Activated CD8-positive, alpha-beta memory T cell treated with anti-CD3 and anti-CD28 coated beads for 36 hours (primary cell): ENCODE results near the gene RIPOR3. TPM values are rescaled to one million over a fixed set of nuclear protein-coding genes. Genes with fewer than 3 reads are reported as not detected.
"Not testable (repeated sequence)": the region's sequence is repeated elsewhere in the genome, so short reads cannot be mapped to it uniquely, and the experiment has no call there.

Experiments
- CTCF ChIA-PET: fragments of 350-600 bp; sonication (Branson Sonifier 250); formaldehyde crosslinking; loops from one replicate; lab custom pipeline; 2021; ENCODE audit warnings: antibody characterized with exemption; lab: Charles Lee
- POLR2A ChIA-PET: fragments of 350-600 bp; sonication (Branson Sonifier 250); formaldehyde crosslinking; loops from one replicate; lab custom pipeline; 2021; ENCODE audit warnings: antibody characterized with exemption; lab: Charles Lee
- total RNA-seq, 2 experiments: library from RNA; stranded (reverse); gene quantifications; one replicate each; pipeline ENCODE4 v1.2.3, GENCODE V29; 2021

RIPOR3 gene
- total RNA-seq, 2 experiments from 2014 or later, result not detected

DNA sequence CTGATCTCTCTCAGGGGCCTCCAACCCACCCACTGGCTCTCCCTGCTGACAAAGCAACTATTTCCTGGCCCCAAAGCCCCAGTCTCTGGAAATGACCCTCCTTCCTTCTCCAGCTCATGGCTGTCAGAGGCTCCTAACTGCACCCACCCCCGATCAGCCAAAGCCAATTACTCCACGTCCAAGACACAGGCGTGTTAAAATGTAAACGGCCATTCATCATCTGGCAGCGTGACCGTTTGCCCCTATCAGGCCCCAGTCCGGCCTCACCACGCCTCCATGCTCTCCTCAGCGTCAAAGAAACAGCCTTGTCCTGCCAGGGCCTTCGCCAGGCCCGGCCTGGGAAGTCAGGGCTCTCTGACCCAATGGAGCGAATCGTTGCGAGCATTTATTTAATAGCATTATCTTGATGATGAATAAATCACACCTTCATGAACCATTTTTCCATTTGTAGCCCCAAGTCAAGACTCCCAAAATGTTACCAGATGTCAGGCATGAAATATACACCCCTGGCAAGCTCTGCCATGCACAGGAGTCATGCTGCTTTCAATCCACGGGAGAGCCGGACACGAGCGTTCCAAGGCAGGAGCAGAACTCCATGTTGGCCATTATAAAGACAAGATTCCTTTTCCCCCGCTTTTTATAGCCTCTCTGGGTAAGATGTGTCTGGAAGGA, 17.7 kb downstream of the RIPOR3 start:
- CTCF ChIA-PET, result interaction anchor here (0.5 kb wide), 1 partner anchor 226 kb away, joined by 3 read pairs; no protein-coding TSS in a partner anchor
- POLR2A ChIA-PET, result no interaction called here

DNA sequence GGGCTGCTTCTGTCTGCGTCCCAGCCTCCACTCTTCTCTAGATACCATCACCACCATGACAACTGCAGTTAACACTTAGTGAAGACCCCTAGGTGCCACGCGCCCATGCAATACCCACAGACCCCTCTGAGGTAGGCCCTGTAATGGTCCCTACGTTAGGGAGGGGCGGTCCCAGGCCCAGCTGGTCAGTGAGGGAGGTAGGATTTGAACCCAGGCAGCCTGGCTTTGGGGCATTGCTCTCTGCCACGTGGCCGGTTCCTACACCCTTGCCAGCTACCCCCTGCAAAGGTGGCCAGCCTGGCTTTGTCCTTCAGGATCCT, 18.2 kb downstream of the RIPOR3 start:
- CTCF ChIA-PET, result interaction anchor here (0.5 kb wide), 1 partner anchor 226 kb away, joined by 3 read pairs; no protein-coding TSS in a partner anchor
- POLR2A ChIA-PET, result no interaction called here

DNA sequence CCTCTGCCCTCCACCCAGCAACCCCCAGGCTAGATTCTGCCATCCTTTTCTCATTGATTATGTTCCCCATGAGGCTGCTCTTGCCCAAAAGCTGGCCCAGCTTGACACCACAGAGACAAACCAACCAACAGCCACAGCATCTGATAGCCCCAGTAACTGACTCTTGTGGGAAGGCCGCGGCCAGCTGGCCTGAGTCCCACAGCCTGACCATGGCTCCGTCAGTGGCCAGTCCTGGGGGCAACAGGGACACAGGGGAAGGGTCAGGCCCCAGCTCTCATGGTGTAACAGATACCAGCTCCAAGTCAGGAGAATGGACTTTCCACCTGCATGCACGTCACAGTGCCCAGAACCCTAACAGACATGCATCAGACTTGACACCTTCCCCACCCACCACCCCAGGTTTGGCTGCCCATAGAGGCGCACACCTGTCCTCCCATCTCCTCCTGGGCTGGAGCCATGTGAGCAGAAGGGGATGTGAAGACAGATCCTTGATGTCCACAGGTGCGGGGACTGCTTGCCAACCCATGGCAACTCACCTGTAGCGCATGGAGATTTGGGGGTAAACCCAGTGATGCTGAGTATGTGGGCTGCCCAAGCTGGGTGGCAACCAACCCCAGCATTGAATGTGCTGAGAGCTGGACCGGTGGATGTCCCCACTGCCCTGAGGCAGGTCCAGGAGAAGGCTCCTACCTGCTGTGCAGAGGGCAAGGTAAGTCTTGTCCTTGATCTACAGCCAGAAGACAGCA, 18.8 kb downstream of the RIPOR3 start:
- ChIA-PET CTCF (no interaction called here), POLR2A (no interaction called here)

GRCh38 chr20:50671626-50672025, 19.7 kb downstream of the RIPOR3 start:
- POLR2A ChIA-PET, result no interaction called here
- CTCF ChIA-PET, result interaction anchor here (1.4 kb wide), 1 partner anchor 78 kb away, joined by 3 read pairs; no protein-coding TSS in a partner anchor

DNA sequence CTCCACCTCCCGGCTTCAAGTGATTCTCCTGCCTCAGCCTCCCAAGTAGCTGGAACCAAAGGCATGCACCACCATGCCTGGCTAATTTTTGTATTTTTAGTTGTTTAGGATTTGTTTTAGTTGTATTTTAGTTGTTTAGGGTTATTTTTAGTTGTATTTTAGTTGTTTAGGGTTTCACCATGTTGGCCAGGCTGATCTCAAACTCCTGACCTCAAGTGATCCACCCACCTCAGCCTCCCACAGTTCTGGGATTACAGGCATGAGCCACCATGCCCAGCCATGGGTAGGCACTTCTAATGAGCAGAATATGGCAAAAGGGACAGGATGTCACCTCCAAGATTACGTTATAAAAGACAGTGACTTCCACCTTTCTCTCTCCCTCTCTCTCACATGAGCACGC, 20.3 kb downstream of the RIPOR3 start:
- CTCF ChIA-PET, result interaction anchor here (1.0 to 1.4 kb wide), 2 partner anchors 25 to 78 kb away, joined by 3 read pairs; no protein-coding TSS in a partner anchor
- POLR2A ChIA-PET, result not testable (repeated sequence)

- POLR2A ChIA-PET, result no interaction called here
- CTCF ChIA-PET, result interaction anchor here (1.0 kb wide), 1 partner anchor 25 kb away, joined by 3 read pairs; no protein-coding TSS in a partner anchor
Measured at GRCh38 chr20:50670126-50670862, 21.0 kb downstream of the RIPOR3 start.

GRCh38 chr20:50668798-50669197, 22.5 kb downstream of the RIPOR3 start:
- POLR2A ChIA-PET, result no interaction called here
- CTCF ChIA-PET, result no interaction called here

DNA sequence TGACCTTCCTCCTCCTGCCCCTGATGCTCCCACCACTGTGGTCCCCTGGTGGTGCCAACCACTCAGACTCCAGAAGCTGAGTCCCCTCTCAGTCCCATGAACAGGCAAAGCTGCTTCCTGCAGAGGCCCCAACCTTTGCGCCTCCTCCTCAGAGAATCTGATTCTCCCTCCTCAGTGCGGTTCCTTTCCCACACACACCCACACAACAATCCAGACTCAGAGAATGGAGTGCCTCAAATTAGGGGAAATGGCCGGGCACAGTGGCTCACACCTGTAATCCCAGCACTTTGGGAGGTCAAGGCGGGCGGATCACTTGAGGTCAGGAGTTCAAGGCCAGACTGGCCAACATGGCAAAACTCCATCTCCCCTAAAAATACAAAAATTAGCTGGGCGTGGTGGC, 23.0 kb downstream of the RIPOR3 start:
- ChIA-PET POLR2A (no interaction called here), CTCF (no interaction called here)

DNA sequence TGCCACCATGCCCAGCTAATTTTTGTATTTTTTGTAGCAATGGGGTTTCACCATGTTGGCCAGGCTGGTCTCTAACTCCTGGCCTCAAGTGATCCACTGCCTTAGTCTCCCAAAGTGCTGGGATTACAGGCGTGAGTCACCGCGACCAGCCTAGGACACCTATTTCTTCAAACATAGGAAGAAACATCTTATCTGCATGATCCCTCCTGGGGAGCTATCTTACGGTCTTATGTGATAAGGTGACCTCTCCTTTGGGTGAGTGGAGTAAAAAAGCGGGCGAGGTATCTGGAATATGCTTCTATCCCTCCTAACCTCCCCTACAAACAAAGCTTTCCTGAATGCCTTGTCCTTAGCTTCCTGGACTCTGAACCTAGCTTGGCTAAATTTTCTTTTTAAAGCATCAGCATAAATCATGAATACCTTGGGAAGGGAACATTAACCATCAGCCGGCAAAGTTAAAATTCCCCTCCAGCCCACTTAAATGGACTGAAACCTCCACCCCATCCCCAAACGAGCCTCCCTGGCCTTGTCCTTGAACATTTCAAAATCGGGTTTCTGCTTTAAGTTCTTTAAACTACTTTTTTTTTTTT, 24.5 kb downstream of the RIPOR3 start:
- CTCF ChIA-PET, result interaction anchor here (0.7 kb wide), 1 partner anchor 198 kb away, joined by 3 read pairs; no protein-coding TSS in a partner anchor

DNA sequence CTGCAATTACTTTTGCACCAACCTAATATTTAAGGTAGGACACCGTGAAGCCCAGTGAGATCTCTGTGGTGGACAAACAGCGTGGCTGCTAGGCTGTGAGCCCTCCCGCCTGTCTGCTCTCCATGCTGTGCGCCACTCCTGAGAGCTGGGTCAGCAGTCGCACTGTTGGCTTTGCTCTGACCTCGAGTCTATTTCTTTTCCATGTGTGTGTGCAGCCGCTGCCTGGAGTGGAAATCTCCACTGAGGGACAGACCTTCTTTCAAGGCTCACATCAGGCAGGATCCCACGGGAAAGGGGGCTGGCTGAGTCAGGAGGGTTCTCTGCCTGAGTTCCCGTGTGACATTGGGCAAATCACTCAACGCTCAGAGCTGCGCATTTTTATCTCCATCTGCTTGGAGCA, 27.1 kb downstream of the RIPOR3 start:
- ChIA-PET CTCF (no interaction called here), POLR2A (no interaction called here)

More for the DNA sequence above, 24.5 kb downstream of the RIPOR3 start:
- POLR2A ChIA-PET, result no interaction called here

- ChIA-PET POLR2A (interaction anchor here (0.6 kb wide), 1 partner anchor 315 kb away, joined by 3 read pairs; no protein-coding TSS in a partner anchor), CTCF (interaction anchor here (0.6 to 1.7 kb wide), 4 partner anchors 37 to 219 kb away, joined by 3 to 4 read pairs (median 4); no protein-coding TSS in a partner anchor)
Measured at GRCh38 chr20:50663095-50663821, 28.1 kb downstream of the RIPOR3 start.

GRCh38 chr20:50659975-50660670, 31.2 kb downstream of the RIPOR3 start:
- ChIA-PET POLR2A (no interaction called here), CTCF (interaction anchor here (0.8 kb wide), 1 partner anchor 72 kb away, joined by 3 read pairs; no protein-coding TSS in a partner anchor)

GRCh38 chr20:50658804-50659380, 32.5 kb downstream of the RIPOR3 start:
- POLR2A ChIA-PET, result no interaction called here
- CTCF ChIA-PET, result interaction anchor here (0.7 kb wide), 1 partner anchor 24 kb away, joined by 3 read pairs; no protein-coding TSS in a partner anchor

DNA sequence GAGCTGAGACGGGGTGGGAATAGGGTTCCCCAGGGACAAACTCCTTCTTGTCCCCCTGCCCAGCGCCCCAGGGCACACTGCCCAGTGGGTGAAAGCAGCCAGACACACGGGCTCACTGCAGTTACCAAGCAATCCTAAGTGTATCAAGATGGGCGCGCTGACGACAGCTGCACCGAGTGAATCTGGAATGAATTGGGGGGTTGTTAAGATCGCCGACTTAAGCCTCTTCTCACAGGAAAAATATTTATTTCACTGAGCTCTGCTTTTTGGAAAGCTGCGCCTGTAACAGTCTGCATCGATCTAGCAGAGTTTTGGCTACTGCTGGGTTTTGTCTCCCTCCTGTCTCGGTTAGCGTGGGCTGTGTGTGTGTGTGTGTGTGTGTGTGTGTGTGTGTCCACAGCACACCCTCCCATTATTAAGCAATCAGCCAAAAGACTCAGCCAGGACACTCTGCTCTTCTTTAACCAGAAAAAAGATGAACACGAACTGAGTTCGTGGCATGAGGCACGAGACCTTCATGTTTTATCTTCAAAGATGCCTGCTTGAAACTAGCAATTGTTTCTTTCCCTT, 35.9 kb downstream of the RIPOR3 start:
- ChIA-PET CTCF (no interaction called here), POLR2A (no interaction called here)

DNA sequence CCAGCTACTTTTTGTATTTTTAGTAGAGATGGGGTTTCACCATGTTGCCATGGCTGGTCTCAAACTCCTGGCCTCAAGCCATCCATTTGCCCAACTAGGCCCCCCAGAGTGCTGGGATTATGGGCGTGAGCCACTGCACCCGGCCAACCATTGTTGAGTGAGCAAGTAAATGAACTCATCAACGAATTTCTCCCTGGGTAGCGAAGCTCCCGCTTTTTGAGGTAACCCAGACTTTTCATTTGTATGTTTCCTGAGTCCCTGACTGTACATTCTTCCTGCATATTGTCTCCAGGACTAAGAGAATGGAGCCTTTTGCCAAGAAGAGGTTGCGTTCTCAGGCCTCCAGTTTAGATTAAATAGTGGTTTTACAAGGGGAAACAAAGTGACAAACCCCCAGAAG, 36.4 kb downstream of the RIPOR3 start:
- CTCF ChIA-PET, result no interaction called here
- POLR2A ChIA-PET, result no interaction called here

GRCh38 chr20:50652702-50653294, 38.5 kb downstream of the RIPOR3 start:
- CTCF ChIA-PET, result no interaction called here

GRCh38 chr20:50651676-50652075, 39.7 kb downstream of the RIPOR3 start:
- ChIA-PET POLR2A (no interaction called here), CTCF (no interaction called here)

More at GRCh38 chr20:50652702-50653294, 38.5 kb downstream of the RIPOR3 start:
- POLR2A ChIA-PET, result interaction anchor here (0.6 kb wide), 1 partner anchor 12 kb away, joined by 7 read pairs; no protein-coding TSS in a partner anchor
